ENCODE results near the gene ITGA8. TPM values are rescaled to one million over a fixed set of nuclear protein-coding genes. Genes with fewer than 3 reads are reported as not detected.
"Not testable (repeated sequence)": the region's sequence is repeated elsewhere in the genome, so short reads cannot be mapped to it uniquely, and the experiment has no call there.

Gene ITGA8
- total RNA-seq, 1 donor from 2014 or later: 15.5 TPM

DNA sequence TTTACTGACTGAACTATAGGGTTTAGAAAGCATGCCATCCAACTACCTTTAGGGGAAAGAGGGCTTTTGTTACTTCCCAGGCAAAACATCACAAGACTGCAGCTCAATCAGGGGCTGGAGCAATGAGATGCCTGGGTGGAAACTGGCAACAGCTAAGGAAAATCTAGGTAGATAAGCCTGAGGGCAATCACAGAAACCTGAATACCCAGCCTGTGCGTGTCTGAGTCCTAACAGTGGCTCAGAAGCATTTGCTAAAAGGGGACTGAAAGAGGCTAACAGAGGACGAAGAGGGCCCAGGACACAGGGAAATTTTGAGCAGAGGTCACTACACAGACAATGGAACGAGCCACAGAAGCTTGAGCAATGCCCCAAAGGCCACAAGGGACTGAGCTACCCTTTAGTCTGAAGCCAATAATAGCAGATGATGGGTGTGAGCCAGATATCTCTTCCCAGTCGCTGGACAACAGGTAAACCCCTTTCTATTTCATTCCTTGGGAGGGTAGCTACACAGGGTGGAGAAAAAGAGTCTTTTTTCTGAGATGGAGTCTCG is 79.1 kb downstream of the ITGA8 start:
- Histone ChIP-seq H3K4me1 (no peaks in the 10 kb centered on the region), H3K27ac (no peak overlapping the region), H3K36me3 (no peaks in the 10 kb centered on the region), H3K9me3 (no peaks in the 10 kb centered on the region), H3K4me3 (no peak overlapping the region), H3K27me3 (no peaks in the 10 kb centered on the region)
- TF ChIP-seq POLR2A (IDR thresholded peaks at IDR 0.05) (no peak), POLR2AphosphoS5 (IDR thresholded peaks at IDR 0.05; ENCODE audit: insufficient read depth in 1 of 2, low read depth in 1 of 2) (no peak)
- TF ChIP-seq, protein P1, sequence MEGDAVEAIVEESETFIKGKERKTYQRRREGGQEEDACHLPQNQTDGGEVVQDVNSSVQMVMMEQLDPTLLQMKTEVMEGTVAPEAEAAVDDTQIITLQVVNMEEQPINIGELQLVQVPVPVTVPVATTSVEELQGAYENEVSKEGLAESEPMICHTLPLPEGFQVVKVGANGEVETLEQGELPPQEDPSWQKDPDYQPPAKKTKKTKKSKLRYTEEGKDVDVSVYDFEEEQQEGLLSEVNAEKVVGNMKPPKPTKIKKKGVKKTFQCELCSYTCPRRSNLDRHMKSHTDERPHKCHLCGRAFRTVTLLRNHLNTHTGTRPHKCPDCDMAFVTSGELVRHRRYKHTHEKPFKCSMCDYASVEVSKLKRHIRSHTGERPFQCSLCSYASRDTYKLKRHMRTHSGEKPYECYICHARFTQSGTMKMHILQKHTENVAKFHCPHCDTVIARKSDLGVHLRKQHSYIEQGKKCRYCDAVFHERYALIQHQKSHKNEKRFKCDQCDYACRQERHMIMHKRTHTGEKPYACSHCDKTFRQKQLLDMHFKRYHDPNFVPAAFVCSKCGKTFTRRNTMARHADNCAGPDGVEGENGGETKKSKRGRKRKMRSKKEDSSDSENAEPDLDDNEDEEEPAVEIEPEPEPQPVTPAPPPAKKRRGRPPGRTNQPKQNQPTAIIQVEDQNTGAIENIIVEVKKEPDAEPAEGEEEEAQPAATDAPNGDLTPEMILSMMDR (IDR thresholded peaks at IDR 0.05): no peak
- intact Hi-C loops (cut with DNase I): no loop called here
- no peak for DNase-seq (ENCODE audit: extremely low spot score in 2 of 2)

DNA sequence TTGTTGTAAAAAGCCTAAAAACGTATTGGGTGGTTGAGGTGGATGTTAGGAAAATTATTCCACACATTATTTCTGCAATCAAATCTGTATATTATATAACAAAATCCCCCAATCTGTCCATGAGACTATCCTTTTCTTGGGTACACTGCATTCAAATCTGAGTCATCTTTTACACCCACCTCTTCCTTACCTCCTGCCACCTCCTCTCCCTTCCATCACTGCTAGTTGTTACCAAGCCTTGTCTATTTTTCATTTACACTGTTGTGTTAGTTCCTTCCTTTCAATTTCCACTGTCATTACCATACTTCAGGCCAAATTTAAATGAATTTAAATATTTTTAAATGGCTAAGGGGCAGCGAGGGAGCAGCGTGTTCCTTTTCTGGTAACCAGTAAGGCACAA is 83.3 kb downstream of the ITGA8 start:
- TF ChIP-seq, protein P1 (IDR thresholded peaks at IDR 0.05): no peak
- TF ChIP-seq POLR2A (IDR thresholded peaks at IDR 0.05): no peak
- TF ChIP-seq POLR2AphosphoS5 (IDR thresholded peaks at IDR 0.05; ENCODE audit: insufficient read depth in 1 of 2, low read depth in 1 of 2): no peak
- H3K4me1 ChIP-seq: no peaks in the 10 kb centered on the region
- no peaks in the 10 kb centered on the region for H3K9me3 ChIP-seq
- H3K4me3 ChIP-seq: no peak overlapping the region
- no peaks in the 10 kb centered on the region for H3K36me3 ChIP-seq
- no peaks in the 10 kb centered on the region for H3K27me3 ChIP-seq
- intact Hi-C loops (cut with DNase I): no loop called here
- DNase-seq (ENCODE audit: extremely low spot score in 2 of 2): no peak
- no peak overlapping the region for H3K27ac ChIP-seq

DNA sequence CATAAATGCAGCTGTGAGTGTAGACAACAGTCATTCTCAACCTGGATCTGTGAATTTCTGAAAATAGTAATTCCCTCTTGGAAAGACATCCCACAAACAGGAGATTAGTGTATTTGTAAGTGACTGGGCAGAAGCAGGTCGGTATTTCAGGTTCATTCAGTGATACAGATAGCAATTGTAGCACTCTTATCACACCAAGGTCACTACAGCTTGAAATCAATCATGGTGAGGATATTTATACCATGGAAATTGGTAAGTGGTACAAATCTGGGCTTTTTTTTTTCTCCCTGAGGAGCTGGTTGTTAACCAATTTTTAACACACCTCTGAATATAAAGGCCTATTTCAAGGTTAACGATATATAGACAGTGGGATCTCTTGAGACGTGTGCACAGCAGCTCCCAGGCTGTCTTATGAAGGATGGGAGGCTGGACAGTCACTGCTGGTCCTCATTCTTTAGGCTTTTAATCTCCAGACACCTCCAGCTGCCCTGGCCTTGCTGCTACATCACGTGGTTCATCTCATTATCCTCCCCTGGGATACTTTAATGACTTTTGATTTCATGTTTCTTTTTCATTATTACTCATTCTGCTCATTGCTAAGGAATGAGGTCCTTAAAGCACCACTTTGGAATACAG is 87.1 kb downstream of the ITGA8 start:
- H3K27me3 ChIP-seq: no peaks in the 10 kb centered on the region
- intact Hi-C loops (cut with DNase I): loop anchor here (5.0 kb wide), 1 partner anchor 680 kb away; the partner anchor contains the start of gene DCLRE1C
- no peaks in the 10 kb centered on the region for H3K36me3 ChIP-seq
- no peak for DNase-seq (ENCODE audit: extremely low spot score in 2 of 2)
- no peaks in the 10 kb centered on the region for H3K9me3 ChIP-seq
- no peak overlapping the region for H3K4me3 ChIP-seq
- TF ChIP-seq, protein P1 (IDR thresholded peaks at IDR 0.05): no peak
- no peak for TF ChIP-seq POLR2A (IDR thresholded peaks at IDR 0.05)
- TF ChIP-seq POLR2AphosphoS5 (IDR thresholded peaks at IDR 0.05; ENCODE audit: insufficient read depth in 1 of 2, low read depth in 1 of 2): no peak
- H3K4me1 ChIP-seq: no peaks in the 10 kb centered on the region
- H3K27ac ChIP-seq: no peak overlapping the region

DNA sequence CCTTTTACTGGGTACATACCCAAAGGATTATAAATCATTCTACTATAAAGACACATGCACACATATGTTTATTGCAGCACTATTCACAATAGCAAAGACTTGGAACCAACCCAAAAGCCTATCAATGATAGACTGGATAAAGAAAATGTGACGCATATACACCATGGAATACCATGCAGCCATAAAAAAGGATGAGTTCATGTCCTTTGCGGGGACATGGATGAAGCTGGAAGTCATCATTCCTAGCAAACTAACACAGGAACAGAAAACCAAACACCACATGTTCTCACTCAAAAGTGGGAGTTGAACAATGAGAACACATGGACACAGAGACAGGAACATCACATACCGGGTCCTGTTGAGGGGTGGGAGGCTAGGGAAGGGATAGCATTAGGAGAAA is 88.5 kb downstream of the ITGA8 start:
- not testable (repeated sequence) for H3K4me3 ChIP-seq; H3K27ac ChIP-seq; H3K27me3 ChIP-seq; H3K4me1 ChIP-seq; DNase-seq (ENCODE audit: extremely low spot score in 2 of 2); H3K9me3 ChIP-seq; H3K36me3 ChIP-seq
- intact Hi-C loops (cut with DNase I): loop anchor here (5.0 kb wide), 1 partner anchor 679 kb away; the partner anchor contains the start of gene DCLRE1C

DNA sequence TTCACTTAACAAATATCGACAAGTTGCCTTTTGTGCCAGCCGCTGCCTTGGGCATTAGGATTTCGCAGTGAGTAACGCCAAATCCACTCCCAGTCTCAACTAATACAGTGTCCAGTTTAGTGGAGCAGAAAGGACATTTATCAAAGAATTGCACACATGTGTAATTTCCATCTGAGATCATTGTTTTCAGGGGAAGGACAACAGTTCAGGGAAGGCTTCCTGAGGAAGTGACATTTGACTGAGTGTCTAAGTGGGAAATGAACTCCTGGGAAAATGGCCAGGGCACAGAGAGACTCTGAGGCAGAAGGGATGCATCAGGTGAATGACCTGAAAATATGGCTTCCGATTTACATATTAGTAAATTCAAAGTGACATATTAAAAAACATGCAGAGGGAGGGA is 89.4 kb downstream of the ITGA8 start:
- intact Hi-C loops (cut with DNase I): loop anchor here (5.0 kb wide), 1 partner anchor 678 kb away; the partner anchor contains the start of gene DCLRE1C
- Histone ChIP-seq H3K27ac (no peak overlapping the region), H3K4me1 (peaks cover 7% of the 10 kb centered on the region), H3K36me3 (no peaks in the 10 kb centered on the region), H3K9me3 (no peaks in the 10 kb centered on the region), H3K4me3 (no peak overlapping the region), H3K27me3 (no peaks in the 10 kb centered on the region)
- TF ChIP-seq POLR2AphosphoS5 (IDR thresholded peaks at IDR 0.05; ENCODE audit: insufficient read depth in 1 of 2, low read depth in 1 of 2): peak in 1 of 2 donors; percentile 48
- TF ChIP-seq, protein P1 (IDR thresholded peaks at IDR 0.05): no peak
- DNase-seq (ENCODE audit: extremely low spot score in 2 of 2): no peak
